ENCODE measurements around the gene SOX10. TPM values are rescaled to one million over a fixed set of nuclear protein-coding genes. Genes with fewer than 3 reads are reported as not detected.

The SOX10 gene
- total and polyA plus RNA-seq, 2 donors (not counting 1 experiment from before 2014, with no cell fraction given): not detected

GRCh38 chr22:37967147-37967546 lies 17.2 kb downstream of the SOX10 start:
- intact Hi-C loops (cut with micrococcal nuclease): no loop called here
- TF ChIP-seq CTCF (IDR thresholded peaks at IDR 0.05) (no peak), EZH2 (IDR thresholded peaks at IDR 0.05; ENCODE audit: borderline replicate concordance, insufficient read depth, low read depth, low read length, poor library complexity, severe bottlenecking) (no peak)
- Mint-ChIP-seq H3K27me3 (no peaks in the 10 kb centered on the region), H3K4me3 (no peak overlapping the region), H3K27ac (no peak overlapping the region), H3K4me1 (peaks cover 4% of the 10 kb centered on the region), H3K9me3 (ENCODE audit: insufficient read depth) (no peaks in the 10 kb centered on the region)
- H3K9me3 ChIP-seq (ENCODE audit: control extremely low read depth in 1 of 3, control insufficient read depth in 2 of 3, insufficient read depth in 1 of 3, low read length in 2 of 3): no peaks in the 10 kb centered on the region
- H3K4me1 ChIP-seq (ENCODE audit: control insufficient read depth in 2 of 2, insufficient read depth in 2 of 2, low read length in 2 of 2): no peaks in the 10 kb centered on the region
- no peak for ATAC-seq (ENCODE audit: low read depth)
- H3K4me2 ChIP-seq (replicated peaks; ENCODE audit: low read depth, low read length, poor library complexity, severe bottlenecking): no peak overlapping the region
- POLR2A ChIA-PET: no interaction called here
- H3K36me3 ChIP-seq (replicated peaks in 1 of 2; ENCODE audit: control extremely low read depth in 1 of 2, control insufficient read depth in 1 of 2, extremely low read depth in 1 of 2, insufficient read depth in 2 of 2, low read length in 1 of 2): peaks cover 0 to 44% of the 10 kb centered on the region in 2 experiments
- no peak overlapping the region for H3K9ac ChIP-seq (ENCODE audit: low read length)
- CTCF ChIA-PET: no interaction called here
- H3K27me3 ChIP-seq (replicated peaks in 1 of 4; ENCODE audit: control extremely low read depth in 1 of 4, control insufficient read depth in 3 of 4, insufficient read depth in 4 of 4, low read length in 3 of 4): no peaks in the 10 kb centered on the region
- DNase-seq: no peak
- WGBS (ENCODE audit: insufficient coverage): 40% methylated on average over 1 of the region's 1 CpG
- peaks cover 17% of the 10 kb centered on the region for H4K20me1 ChIP-seq (ENCODE audit: control insufficient read depth, insufficient read depth, low read length, poor library complexity, severe bottlenecking)
- H2AFZ ChIP-seq (ENCODE audit: insufficient read depth, low read depth, low read length, poor library complexity, severe bottlenecking): no peak overlapping the region
- peaks cover 26% of the 10 kb centered on the region for H3K79me2 ChIP-seq (ENCODE audit: control insufficient read depth, insufficient read depth, low read length)
- no peak overlapping the region for H3K4me3 ChIP-seq (ENCODE audit: control extremely low read depth in 1 of 5, extremely low read depth in 1 of 5, insufficient read depth in 1 of 5, low read depth in 2 of 5, low read length in 4 of 5)
- H3K27ac ChIP-seq (ENCODE audit: low read length in 2 of 2): no peak overlapping the region

- Mint-ChIP-seq H3K27ac (no peak overlapping the region), H3K4me1 (peaks cover 4% of the 10 kb centered on the region), H3K9me3 (ENCODE audit: insufficient read depth) (no peaks in the 10 kb centered on the region), H3K27me3 (no peaks in the 10 kb centered on the region), H3K4me3 (no peak overlapping the region)
- no peak for TF ChIP-seq EZH2 (IDR thresholded peaks at IDR 0.05; ENCODE audit: borderline replicate concordance, insufficient read depth, low read depth, low read length, poor library complexity, severe bottlenecking)
- no peak for TF ChIP-seq CTCF (IDR thresholded peaks at IDR 0.05)
- Histone ChIP-seq H4K20me1 (ENCODE audit: control insufficient read depth, insufficient read depth, low read length, poor library complexity, severe bottlenecking) (peaks cover 17% of the 10 kb centered on the region), H3K27ac (ENCODE audit: low read length in 2 of 2) (no peak overlapping the region), H3K79me2 (ENCODE audit: control insufficient read depth, insufficient read depth, low read length) (peaks cover 26% of the 10 kb centered on the region), H3K4me1 (ENCODE audit: control insufficient read depth in 2 of 2, insufficient read depth in 2 of 2, low read length in 2 of 2) (no peaks in the 10 kb centered on the region), H3K27me3 (replicated peaks in 1 of 4; ENCODE audit: control extremely low read depth in 1 of 4, control insufficient read depth in 3 of 4, insufficient read depth in 4 of 4, low read length in 3 of 4) (no peaks in the 10 kb centered on the region), H3K9me3 (ENCODE audit: control extremely low read depth in 1 of 3, control insufficient read depth in 2 of 3, insufficient read depth in 1 of 3, low read length in 2 of 3) (no peaks in the 10 kb centered on the region), H3K4me3 (ENCODE audit: control extremely low read depth in 1 of 5, extremely low read depth in 1 of 5, insufficient read depth in 1 of 5, low read depth in 2 of 5, low read length in 4 of 5) (no peak overlapping the region), H3K9ac (ENCODE audit: low read length) (no peak overlapping the region), H3K36me3 (replicated peaks in 1 of 2; ENCODE audit: control extremely low read depth in 1 of 2, control insufficient read depth in 1 of 2, extremely low read depth in 1 of 2, insufficient read depth in 2 of 2, low read length in 1 of 2) (peaks cover 0 to 54% of the 10 kb centered on the region in 2 experiments), H3K4me2 (replicated peaks; ENCODE audit: low read depth, low read length, poor library complexity, severe bottlenecking) (no peak overlapping the region), H2AFZ (ENCODE audit: insufficient read depth, low read depth, low read length, poor library complexity, severe bottlenecking) (no peak overlapping the region)
- CTCF ChIA-PET: interaction anchor here (0.7 to 2.5 kb wide), 14 partner anchors 12 to 701 kb away, joined by 3 to 32 read pairs (median 3); partner anchors contain the start of genes ANKRD54, C22orf23 and POLR2F
- ATAC-seq (ENCODE audit: low read depth): no peak
- intact Hi-C loops (cut with micrococcal nuclease): no loop called here
- DNase-seq: no peak
- WGBS (ENCODE audit: insufficient coverage): 91% methylated on average over 5 of the region's 9 CpGs
- POLR2A ChIA-PET: no interaction called here
These were observed 18.3 kb downstream of the SOX10 start for GRCh38 chr22:37965940-37966664.
